Calu3 (cell line): ENCODE data around the gene CHN1. TPM values are rescaled to one million over a fixed set of nuclear protein-coding genes. Genes with fewer than 3 reads are reported as not detected.

Source experiments
- BruUV-seq: library from RNA; stranded (reverse); fragments of 400-500 nt; replicated peaks from 2 replicates; lab custom pipeline; 2021; lab: Mats Ljungman, UMichigan
- CTCF ChIA-PET: fragments of 300-600 bp; sonication (Branson Sonifier 250); formaldehyde crosslinking; loops from one replicate; lab custom pipeline; 2022; ENCODE audit warnings: antibody characterized with exemption; lab: Charles Lee
- DNase-seq: peaks from one replicate; pipeline ENCODE4 v3.0.0; 2022
- H3K27ac Mint-ChIP-seq: one replicate; pipeline ENCODE4 v1.8.0; 2022; ENCODE audit warnings: mixed read lengths; ENCODE audit not compliant: unreplicated experiment
- H3K27me3 Mint-ChIP-seq: one replicate; pipeline ENCODE4 v1.8.0; 2022; ENCODE audit warnings: mixed read lengths; ENCODE audit not compliant: unreplicated experiment
- H3K36me3 Mint-ChIP-seq: one replicate; pipeline ENCODE4 v1.8.0; 2022; ENCODE audit warnings: mild to moderate bottlenecking, moderate library complexity, mixed read lengths; ENCODE audit not compliant: insufficient read depth, unreplicated experiment
- H3K4me1 Mint-ChIP-seq: one replicate; pipeline ENCODE4 v1.8.0; 2022; ENCODE audit warnings: mild to moderate bottlenecking, low read depth, mixed read lengths; ENCODE audit not compliant: unreplicated experiment
- H3K4me3 Mint-ChIP-seq: one replicate; pipeline ENCODE4 v1.8.0; 2022; ENCODE audit warnings: mild to moderate bottlenecking, low read depth, moderate library complexity, mixed read lengths; ENCODE audit not compliant: unreplicated experiment
- H3K9me3 Mint-ChIP-seq: one replicate; pipeline ENCODE4 v1.8.0; 2022; ENCODE audit warnings: low read depth, mixed read lengths; ENCODE audit not compliant: unreplicated experiment
- intact Hi-C: fragments of 100-400 bp; cut with micrococcal nuclease; formaldehyde crosslinking; loops from one replicate; pipeline ENCODE4 v1.10.0; 2022; ENCODE audit not compliant: unreplicated experiment
- total RNA-seq: library from RNA; stranded (reverse); gene quantifications from 2 replicates; pipeline ENCODE4 v1.2.3, GENCODE V29; 2022
- TF ChIP-seq, protein P1 (sequence below): fragments of 200-600 bp; IDR thresholded peaks from one replicate; pipeline ENCODE4 v1.8.0; 2022; ENCODE audit warnings: antibody characterized with exemption; ENCODE audit not compliant: unreplicated experiment

Gene CHN1
- total RNA-seq, 1 experiment from 2014 or later = 2.4 TPM

DNA sequence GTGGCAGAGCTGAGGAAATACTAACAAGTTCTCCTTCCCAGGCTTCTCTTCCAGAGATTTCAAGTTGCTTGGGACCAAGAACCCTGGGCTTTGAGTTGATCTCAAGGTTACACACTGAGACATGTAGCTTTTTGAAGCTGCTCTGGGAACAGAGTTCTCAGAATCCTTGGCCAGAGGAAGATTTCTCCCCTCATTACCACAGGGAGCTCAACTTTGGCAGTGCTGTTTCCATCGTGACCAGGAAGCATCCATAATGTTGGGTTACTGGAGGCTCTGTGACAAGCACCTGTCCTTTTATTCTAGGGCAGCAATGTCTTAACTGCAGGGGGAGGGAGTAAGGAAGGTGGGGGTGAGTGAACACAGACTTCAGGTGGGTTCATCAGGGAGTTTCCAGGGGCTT is 199.4 kb downstream of the CHN1 start:
- Mint-ChIP-seq H3K27ac (no peak overlapping the region), H3K4me1 (no peaks in the 10 kb centered on the region), H3K4me3 (no peak overlapping the region), H3K36me3 (no peaks in the 10 kb centered on the region), H3K9me3 (no peaks in the 10 kb centered on the region), H3K27me3 (peaks cover 16% of the 10 kb centered on the region)
- BruUV-seq = no TSS peak
- no peak for DNase-seq
- TF ChIP-seq, protein P1, sequence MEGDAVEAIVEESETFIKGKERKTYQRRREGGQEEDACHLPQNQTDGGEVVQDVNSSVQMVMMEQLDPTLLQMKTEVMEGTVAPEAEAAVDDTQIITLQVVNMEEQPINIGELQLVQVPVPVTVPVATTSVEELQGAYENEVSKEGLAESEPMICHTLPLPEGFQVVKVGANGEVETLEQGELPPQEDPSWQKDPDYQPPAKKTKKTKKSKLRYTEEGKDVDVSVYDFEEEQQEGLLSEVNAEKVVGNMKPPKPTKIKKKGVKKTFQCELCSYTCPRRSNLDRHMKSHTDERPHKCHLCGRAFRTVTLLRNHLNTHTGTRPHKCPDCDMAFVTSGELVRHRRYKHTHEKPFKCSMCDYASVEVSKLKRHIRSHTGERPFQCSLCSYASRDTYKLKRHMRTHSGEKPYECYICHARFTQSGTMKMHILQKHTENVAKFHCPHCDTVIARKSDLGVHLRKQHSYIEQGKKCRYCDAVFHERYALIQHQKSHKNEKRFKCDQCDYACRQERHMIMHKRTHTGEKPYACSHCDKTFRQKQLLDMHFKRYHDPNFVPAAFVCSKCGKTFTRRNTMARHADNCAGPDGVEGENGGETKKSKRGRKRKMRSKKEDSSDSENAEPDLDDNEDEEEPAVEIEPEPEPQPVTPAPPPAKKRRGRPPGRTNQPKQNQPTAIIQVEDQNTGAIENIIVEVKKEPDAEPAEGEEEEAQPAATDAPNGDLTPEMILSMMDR = no peak
- intact Hi-C loops = no loop called here
- CTCF ChIA-PET = no interaction called here

DNA sequence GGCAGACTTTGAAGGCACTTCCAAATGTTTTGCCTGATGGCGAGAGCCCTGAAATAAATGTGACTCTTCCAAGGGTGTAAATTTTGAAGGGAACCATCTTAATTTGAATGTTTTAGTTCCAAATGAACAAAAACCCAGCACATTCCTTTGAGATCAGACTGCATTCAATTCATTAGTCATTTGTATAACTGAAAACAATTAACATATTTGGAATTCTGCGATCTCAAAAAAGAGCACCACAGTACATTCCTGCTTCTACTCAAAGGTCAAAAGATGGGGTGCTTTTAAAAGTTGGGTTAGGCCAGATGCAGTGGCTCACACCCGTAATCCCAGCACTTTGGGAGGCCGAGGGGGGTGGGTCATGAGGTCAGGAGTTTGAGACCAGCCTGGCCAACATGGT is 202.7 kb downstream of the CHN1 start:
- Mint-ChIP-seq H3K4me1 (no peaks in the 10 kb centered on the region), H3K27ac (no peak overlapping the region), H3K27me3 (peaks cover 16% of the 10 kb centered on the region), H3K9me3 (no peaks in the 10 kb centered on the region), H3K36me3 (no peaks in the 10 kb centered on the region), H3K4me3 (no peak overlapping the region)
- TF ChIP-seq, protein P1 = no peak
- BruUV-seq = no TSS peak
- intact Hi-C loops = no loop called here
- CTCF ChIA-PET = no interaction called here
- DNase-seq = no peak

DNA sequence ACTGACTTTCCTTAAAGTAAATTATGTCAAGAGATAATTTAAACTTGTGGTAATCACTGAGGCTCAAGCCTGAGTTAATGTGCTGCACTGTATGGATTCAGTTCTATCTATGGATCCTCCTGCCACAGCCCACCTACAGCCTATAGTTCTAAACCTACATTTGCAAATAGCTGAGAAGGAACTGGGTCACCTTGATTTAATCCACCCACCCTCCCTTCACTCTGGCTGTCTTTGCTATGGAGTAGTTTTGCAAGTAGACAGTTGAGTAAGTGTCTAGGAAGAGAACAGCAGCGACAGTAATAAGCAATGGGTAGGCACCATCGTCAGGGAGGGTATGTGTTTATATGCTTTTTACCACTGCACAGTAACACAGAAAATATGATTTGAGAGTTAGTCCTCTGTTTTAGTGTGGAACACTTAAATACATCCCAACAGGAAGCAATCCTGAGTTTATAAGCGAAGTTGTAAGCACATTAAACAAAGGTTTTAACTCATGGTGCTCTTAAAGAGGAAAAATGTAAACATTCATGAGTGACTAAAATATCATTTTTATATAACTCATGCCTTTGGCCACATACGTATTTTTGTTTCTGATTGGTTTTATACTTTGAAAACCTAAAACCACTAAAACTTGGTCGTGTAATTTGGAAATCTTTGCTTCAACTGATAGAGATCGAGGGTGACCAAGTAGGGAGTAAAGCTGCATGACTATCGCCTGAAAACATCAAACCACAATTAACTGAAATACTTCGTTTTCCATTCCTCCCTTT is 204.6 kb downstream of the CHN1 start:
- H3K27me3 Mint-ChIP-seq = peaks cover 16% of the 10 kb centered on the region
- no peaks in the 10 kb centered on the region for H3K9me3 Mint-ChIP-seq
- no peak for DNase-seq
- H3K4me1 Mint-ChIP-seq = no peaks in the 10 kb centered on the region
- BruUV-seq = no TSS peak
- H3K36me3 Mint-ChIP-seq = no peaks in the 10 kb centered on the region
- TF ChIP-seq, protein P1 = no peak
- H3K27ac Mint-ChIP-seq = no peak overlapping the region
- intact Hi-C loops = no loop called here
- H3K4me3 Mint-ChIP-seq = no peak overlapping the region
- CTCF ChIA-PET = interaction anchor here (1.1 kb wide), 1 partner anchor 11 kb away, joined by 3 read pairs; no protein-coding TSS in a partner anchor

DNA sequence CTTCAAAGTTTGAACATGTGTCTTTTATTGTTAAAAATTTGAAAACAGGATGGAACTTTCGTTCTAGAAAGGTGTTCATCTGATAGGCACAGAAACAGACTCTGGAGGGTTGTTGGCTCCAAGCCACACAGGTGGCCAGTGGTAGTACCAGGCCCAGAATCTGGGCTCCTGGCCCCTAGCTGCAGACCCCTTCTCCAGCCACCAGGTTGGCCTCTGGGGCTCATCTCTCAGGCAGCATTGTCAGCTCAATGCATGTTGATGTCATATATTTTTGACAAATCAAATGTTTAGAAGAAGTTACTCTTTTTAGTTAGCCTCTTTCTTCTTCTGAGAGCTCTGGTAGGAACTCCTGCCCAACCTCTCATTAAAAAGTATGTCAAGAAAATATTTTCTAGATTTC is 206.4 kb downstream of the CHN1 start:
- no TSS peak for BruUV-seq
- H3K27me3 Mint-ChIP-seq = peaks cover 4% of the 10 kb centered on the region
- no peaks in the 10 kb centered on the region for H3K4me1 Mint-ChIP-seq
- CTCF ChIA-PET = interaction anchor here (1.4 kb wide), 1 partner anchor 12 kb away, joined by 3 read pairs; no protein-coding TSS in a partner anchor
- no peaks in the 10 kb centered on the region for H3K36me3 Mint-ChIP-seq
- no peak for DNase-seq
- no peak overlapping the region for H3K4me3 Mint-ChIP-seq
- H3K27ac Mint-ChIP-seq = no peak overlapping the region
- no peaks in the 10 kb centered on the region for H3K9me3 Mint-ChIP-seq
- TF ChIP-seq, protein P1 = no peak
- intact Hi-C loops = no loop called here
